Neural cell (in vitro differentiated cells): Measurements from ENCODE around the gene MUC2. TPM values are rescaled to one million over a fixed set of nuclear protein-coding genes. Genes with fewer than 3 reads are reported as not detected.

Experiments
- H2AFZ ChIP-seq: fragments of 200-600, 300-800 bp; sonication (generic), shearing (Covaris generic); 2 replicates; pipeline ENCODE4 v1.6.0; 2014; ENCODE audit warnings: low read depth, mild to moderate bottlenecking, antibody characterized with exemption, low read length, moderate library complexity
- H3F3A ChIP-seq: fragments of 200-600 bp; shearing (Covaris generic); 2 replicates; pipeline ENCODE4 v1.6.1; 2016; ENCODE audit warnings: mild to moderate bottlenecking, moderate library complexity, mixed read lengths, antibody characterized with exemption, low read length; ENCODE audit not compliant: insufficient read depth, poor library complexity, severe bottlenecking
- H3K27ac ChIP-seq: fragments of 200-600, 300-800 bp; sonication (generic), shearing (Covaris generic); 2 replicates; pipeline ENCODE4 v1.5.1; 2014; ENCODE audit warnings: mild to moderate bottlenecking, low read length, moderate library complexity
- H3K27me3 ChIP-seq: fragments of 300-800, 200-600 bp; sonication (generic), shearing (Covaris generic); 2 replicates; pipeline ENCODE4 v1.6.0; 2014; ENCODE audit warnings: mild to moderate bottlenecking, low read depth, low read length, moderate library complexity; ENCODE audit not compliant: insufficient read depth
- H3K36me3 ChIP-seq: fragments of 300-800, 200-600 bp; sonication (generic), shearing (Covaris generic); 2 replicates; pipeline ENCODE4 v1.5.1; 2014; ENCODE audit warnings: mild to moderate bottlenecking, antibody characterized with exemption, low read length, moderate library complexity; ENCODE audit not compliant: insufficient read depth
- H3K4me2 ChIP-seq: fragments of 300-800, 200-600 bp; sonication (generic), shearing (Covaris generic); 2 replicates; pipeline ENCODE4 v1.6.0; 2014; ENCODE audit warnings: mild to moderate bottlenecking, low read length
- H3K4me3 ChIP-seq: fragments of 300-800, 200-600 bp; sonication (generic), shearing (Covaris generic); 2 replicates; pipeline ENCODE4 v1.5.1; 2014; ENCODE audit warnings: mild to moderate bottlenecking, low read length, moderate library complexity
- H3K79me2 ChIP-seq: fragments of 200-600 bp; shearing (Covaris generic); replicated peaks from 2 replicates; pipeline ENCODE4 v1.6.0; 2014; ENCODE audit warnings: mild to moderate bottlenecking, low read length, moderate library complexity; ENCODE audit not compliant: insufficient read depth
- H3K9ac ChIP-seq: fragments of 300-800, 200-600 bp; sonication (generic), shearing (Covaris generic); 2 replicates; pipeline ENCODE4 v1.6.1; 2016; ENCODE audit warnings: mild to moderate bottlenecking, low read length, mixed read lengths
- H3K9me2 ChIP-seq: fragments of 200-600 bp; shearing (Covaris generic); 2 replicates; pipeline ENCODE4 v1.6.1; 2016; ENCODE audit warnings: mild to moderate bottlenecking, low read length, mixed read lengths; ENCODE audit not compliant: insufficient read depth
- H3K9me3 ChIP-seq: fragments of 200-600, 300-800 bp; sonication (generic), shearing (Covaris generic); 2 replicates; pipeline ENCODE4 v1.6.1; 2016; ENCODE audit warnings: mild to moderate bottlenecking, mixed run types, low read length, moderate library complexity, mixed read lengths
- H4K20me1 ChIP-seq: fragments of 200-600 bp; shearing (Covaris generic); 2 replicates; pipeline ENCODE4 v1.6.1; 2016; ENCODE audit warnings: mild to moderate bottlenecking, mixed run types; ENCODE audit not compliant: insufficient read depth
- EP300 ChIP-seq: fragments of 450-650 bp; conservative IDR thresholded peaks from 2 replicates; pipeline ENCODE4 v1.6.1; 2014; ENCODE audit warnings: antibody characterized with exemption, mild to moderate bottlenecking, moderate library complexity; ENCODE audit not compliant: poor library complexity, severe bottlenecking
- EZH2 ChIP-seq: fragments of 200-600, 300-800 bp; shearing (Covaris generic), sonication (generic); IDR thresholded peaks from 2 replicates; pipeline ENCODE4 v1.6.1; 2014; ENCODE audit warnings: antibody characterized with exemption, low read length, borderline replicate concordance, mild to moderate bottlenecking; ENCODE audit not compliant: insufficient read depth, poor library complexity, severe bottlenecking
- MXI1 ChIP-seq: fragments of 450-650 bp; conservative IDR thresholded peaks from 2 replicates; pipeline ENCODE4 v1.6.1; 2014; ENCODE audit warnings: antibody characterized with exemption, mild to moderate bottlenecking; ENCODE audit not compliant: poor library complexity, severe bottlenecking
- POLR2AphosphoS5 ChIP-seq: IDR thresholded peaks from 2 replicates; pipeline ENCODE4 v1.6.1; 2012
- RAD21 ChIP-seq: fragments of 450-650 bp; conservative IDR thresholded peaks from 2 replicates; pipeline ENCODE4 v1.6.1; 2014; ENCODE audit warnings: antibody characterized with exemption, mild to moderate bottlenecking, moderate library complexity
- SMC3 ChIP-seq: fragments of 450-650 bp; conservative IDR thresholded peaks from 2 replicates; pipeline ENCODE4 v1.6.1; 2014; ENCODE audit warnings: antibody characterized with exemption, mild to moderate bottlenecking, moderate library complexity; ENCODE audit not compliant: poor library complexity
- TAF1 ChIP-seq: IDR thresholded peaks from 2 replicates; pipeline ENCODE4 v1.6.1; 2012; ENCODE audit warnings: low read depth
- polyA plus RNA-seq: library from polyadenylated mRNA; depleted of rRNA; stranded (reverse); fragments of >200 nt; gene quantifications from 2 replicates; pipeline ENCODE4 v1.2.3, GENCODE V29; 2014
- TF ChIP-seq, protein P1 (sequence below): fragments of 450-650 bp; IDR thresholded peaks from 2 replicates; pipeline ENCODE4 v1.5.1; 2014; ENCODE audit warnings: antibody characterized with exemption, mild to moderate bottlenecking, moderate library complexity; ENCODE audit not compliant: poor library complexity, severe bottlenecking
- TF ChIP-seq, protein P2 (sequence below): IDR thresholded peaks from 2 replicates; pipeline ENCODE4 v1.6.1; 2012; ENCODE audit warnings: borderline replicate concordance

Gene MUC2
- polyA plus RNA-seq, 1 donor from 2014 or later: not detected

DNA sequence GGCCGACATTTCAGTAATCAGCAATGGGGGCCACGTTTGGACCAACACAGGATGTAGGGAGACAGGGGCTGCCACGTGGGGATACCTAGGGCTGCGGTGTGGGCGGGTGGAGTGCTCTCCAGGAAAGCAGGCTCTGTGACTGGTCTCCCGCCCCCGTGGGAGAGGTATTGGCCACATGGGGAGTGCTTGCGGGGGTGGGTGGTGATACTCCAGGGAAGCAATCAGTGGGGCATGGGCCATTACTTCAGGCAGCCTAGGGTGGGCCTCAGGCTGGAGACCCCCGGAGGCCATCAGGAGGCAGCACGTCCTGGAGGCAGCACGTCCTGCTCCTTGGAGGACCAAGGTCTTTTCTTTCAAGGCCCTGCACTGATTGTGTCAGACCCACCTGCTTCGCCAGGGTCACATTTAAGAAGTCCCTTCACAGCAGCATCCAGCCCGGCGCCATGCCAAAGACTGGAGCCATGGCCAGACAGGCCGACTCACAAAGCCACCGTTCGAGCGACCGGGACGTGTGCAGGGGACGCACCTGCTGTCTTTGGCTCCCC is 3.0 kb upstream of the MUC2 start:
- no peaks in the 10 kb centered on the region for H3K9me3 ChIP-seq
- H3K27me3 ChIP-seq: no peaks in the 10 kb centered on the region
- no peak for TF ChIP-seq RAD21
- TF ChIP-seq POLR2AphosphoS5: no peak
- TF ChIP-seq MXI1: no peak
- H2AFZ ChIP-seq: no peak overlapping the region
- H3K9ac ChIP-seq: no peak overlapping the region
- H3K9me2 ChIP-seq: no peaks in the 10 kb centered on the region
- H4K20me1 ChIP-seq: no peaks in the 10 kb centered on the region
- no peak overlapping the region for H3K27ac ChIP-seq
- no peak overlapping the region for H3K4me3 ChIP-seq
- no peaks in the 10 kb centered on the region for H3K36me3 ChIP-seq
- H3K4me2 ChIP-seq: no peak overlapping the region
- H3K79me2 ChIP-seq: no peaks in the 10 kb centered on the region
- no peaks in the 10 kb centered on the region for H3F3A ChIP-seq

DNA sequence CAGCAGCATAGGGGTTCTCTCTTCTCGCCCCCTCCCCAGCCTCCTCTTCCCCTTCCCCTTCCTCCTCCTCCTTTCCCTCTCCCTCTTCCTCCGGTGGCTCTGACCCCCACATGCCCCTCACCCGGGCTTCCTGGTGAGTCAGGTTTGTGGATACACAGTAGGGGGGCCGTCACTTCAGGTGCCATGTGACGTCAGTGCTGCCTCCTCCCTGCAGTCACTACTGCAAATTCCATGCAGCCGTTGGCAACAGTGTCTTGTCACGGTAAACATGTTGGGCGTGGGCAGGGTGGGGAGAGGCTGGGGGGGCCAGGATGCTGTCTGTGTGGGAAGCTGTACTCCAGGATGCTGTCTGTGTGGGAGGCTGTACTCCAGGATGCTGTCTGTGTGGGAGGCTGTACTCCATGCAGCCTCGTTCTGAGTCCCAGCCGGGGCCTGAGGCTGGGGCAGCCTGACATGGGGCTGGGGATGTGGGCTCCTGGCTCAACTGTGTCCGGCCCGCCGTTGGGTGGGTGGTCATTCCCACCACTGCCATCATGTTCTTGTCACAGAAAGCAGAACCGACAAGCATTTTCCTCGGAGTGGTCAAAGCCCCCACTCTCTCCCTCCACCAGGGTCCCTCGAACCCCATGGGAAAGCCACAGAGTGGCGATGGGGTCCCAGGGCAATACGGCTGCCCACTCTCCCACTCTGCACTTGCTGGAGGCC is 2.4 kb upstream of the MUC2 start:
- H3K9me3 ChIP-seq: no peaks in the 10 kb centered on the region
- H3K27me3 ChIP-seq: no peaks in the 10 kb centered on the region
- H3K4me3 ChIP-seq: no peak overlapping the region
- no peaks in the 10 kb centered on the region for H4K20me1 ChIP-seq
- H3K4me2 ChIP-seq: no peak overlapping the region
- no peaks in the 10 kb centered on the region for H3K36me3 ChIP-seq
- H3F3A ChIP-seq: no peaks in the 10 kb centered on the region
- no peaks in the 10 kb centered on the region for H3K79me2 ChIP-seq
- H3K27ac ChIP-seq: no peak overlapping the region
- no peak for TF ChIP-seq POLR2AphosphoS5
- TF ChIP-seq RAD21: no peak
- no peak for TF ChIP-seq EP300
- TF ChIP-seq MXI1: no peak
- H2AFZ ChIP-seq: no peak overlapping the region
- H3K9me2 ChIP-seq: no peaks in the 10 kb centered on the region
- no peak overlapping the region for H3K9ac ChIP-seq

DNA sequence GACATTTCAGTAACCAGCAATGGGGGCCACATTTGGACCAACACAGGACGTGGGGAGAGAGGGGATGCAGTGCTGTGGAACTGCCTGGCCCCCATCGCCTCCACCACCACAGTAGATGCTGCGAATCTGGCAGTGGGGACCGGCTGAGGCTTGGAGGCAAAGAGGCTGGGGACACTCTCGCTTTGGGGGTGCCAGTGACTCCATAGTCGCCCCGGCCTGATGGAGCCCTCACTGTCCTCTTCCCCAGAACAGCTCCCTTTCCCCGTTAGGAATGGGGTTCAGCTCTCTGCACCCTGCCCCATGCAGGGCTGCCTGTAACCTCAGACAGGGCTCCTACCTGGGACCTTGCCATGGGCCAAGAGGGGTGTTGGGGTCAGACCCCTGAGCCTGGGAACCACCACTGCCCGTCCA is 1.8 kb upstream of the MUC2 start:
- Histone ChIP-seq H3K4me3 (no peak overlapping the region), H3K36me3 (no peaks in the 10 kb centered on the region), H3F3A (no peaks in the 10 kb centered on the region), H3K9me3 (no peaks in the 10 kb centered on the region), H3K27ac (no peak overlapping the region), H3K4me2 (no peak overlapping the region), H3K27me3 (no peaks in the 10 kb centered on the region), H2AFZ (no peak overlapping the region), H3K79me2 (no peaks in the 10 kb centered on the region), H3K9ac (no peak overlapping the region), H3K9me2 (no peaks in the 10 kb centered on the region), H4K20me1 (no peaks in the 10 kb centered on the region)
- TF ChIP-seq MXI1 (no peak), EP300 (no peak), RAD21 (no peak), TAF1 (no peak), EZH2 (no peak), POLR2AphosphoS5 (no peak), SMC3 (no peak)
- TF ChIP-seq, protein P1, sequence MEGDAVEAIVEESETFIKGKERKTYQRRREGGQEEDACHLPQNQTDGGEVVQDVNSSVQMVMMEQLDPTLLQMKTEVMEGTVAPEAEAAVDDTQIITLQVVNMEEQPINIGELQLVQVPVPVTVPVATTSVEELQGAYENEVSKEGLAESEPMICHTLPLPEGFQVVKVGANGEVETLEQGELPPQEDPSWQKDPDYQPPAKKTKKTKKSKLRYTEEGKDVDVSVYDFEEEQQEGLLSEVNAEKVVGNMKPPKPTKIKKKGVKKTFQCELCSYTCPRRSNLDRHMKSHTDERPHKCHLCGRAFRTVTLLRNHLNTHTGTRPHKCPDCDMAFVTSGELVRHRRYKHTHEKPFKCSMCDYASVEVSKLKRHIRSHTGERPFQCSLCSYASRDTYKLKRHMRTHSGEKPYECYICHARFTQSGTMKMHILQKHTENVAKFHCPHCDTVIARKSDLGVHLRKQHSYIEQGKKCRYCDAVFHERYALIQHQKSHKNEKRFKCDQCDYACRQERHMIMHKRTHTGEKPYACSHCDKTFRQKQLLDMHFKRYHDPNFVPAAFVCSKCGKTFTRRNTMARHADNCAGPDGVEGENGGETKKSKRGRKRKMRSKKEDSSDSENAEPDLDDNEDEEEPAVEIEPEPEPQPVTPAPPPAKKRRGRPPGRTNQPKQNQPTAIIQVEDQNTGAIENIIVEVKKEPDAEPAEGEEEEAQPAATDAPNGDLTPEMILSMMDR: no peak
- TF ChIP-seq, protein P2, sequence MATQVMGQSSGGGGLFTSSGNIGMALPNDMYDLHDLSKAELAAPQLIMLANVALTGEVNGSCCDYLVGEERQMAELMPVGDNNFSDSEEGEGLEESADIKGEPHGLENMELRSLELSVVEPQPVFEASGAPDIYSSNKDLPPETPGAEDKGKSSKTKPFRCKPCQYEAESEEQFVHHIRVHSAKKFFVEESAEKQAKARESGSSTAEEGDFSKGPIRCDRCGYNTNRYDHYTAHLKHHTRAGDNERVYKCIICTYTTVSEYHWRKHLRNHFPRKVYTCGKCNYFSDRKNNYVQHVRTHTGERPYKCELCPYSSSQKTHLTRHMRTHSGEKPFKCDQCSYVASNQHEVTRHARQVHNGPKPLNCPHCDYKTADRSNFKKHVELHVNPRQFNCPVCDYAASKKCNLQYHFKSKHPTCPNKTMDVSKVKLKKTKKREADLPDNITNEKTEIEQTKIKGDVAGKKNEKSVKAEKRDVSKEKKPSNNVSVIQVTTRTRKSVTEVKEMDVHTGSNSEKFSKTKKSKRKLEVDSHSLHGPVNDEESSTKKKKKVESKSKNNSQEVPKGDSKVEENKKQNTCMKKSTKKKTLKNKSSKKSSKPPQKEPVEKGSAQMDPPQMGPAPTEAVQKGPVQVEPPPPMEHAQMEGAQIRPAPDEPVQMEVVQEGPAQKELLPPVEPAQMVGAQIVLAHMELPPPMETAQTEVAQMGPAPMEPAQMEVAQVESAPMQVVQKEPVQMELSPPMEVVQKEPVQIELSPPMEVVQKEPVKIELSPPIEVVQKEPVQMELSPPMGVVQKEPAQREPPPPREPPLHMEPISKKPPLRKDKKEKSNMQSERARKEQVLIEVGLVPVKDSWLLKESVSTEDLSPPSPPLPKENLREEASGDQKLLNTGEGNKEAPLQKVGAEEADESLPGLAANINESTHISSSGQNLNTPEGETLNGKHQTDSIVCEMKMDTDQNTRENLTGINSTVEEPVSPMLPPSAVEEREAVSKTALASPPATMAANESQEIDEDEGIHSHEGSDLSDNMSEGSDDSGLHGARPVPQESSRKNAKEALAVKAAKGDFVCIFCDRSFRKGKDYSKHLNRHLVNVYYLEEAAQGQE: no peak
